GM20431 (cell line): Measurements from ENCODE around the gene GPR148.

Experiments
- in situ Hi-C: fragments of 300-500 bp; cut with MseI, MboI; formaldehyde crosslinking; loops from one replicate; pipeline ENCODE4 v1.15.0; 2020; ENCODE audit warnings: low sequenced_read_pairs; ENCODE audit not compliant: unreplicated experiment

The GPR148 gene

GRCh38 chr2:130767408-130767775 lies 38.5 kb downstream of the GPR148 start:
- in situ Hi-C loops: no loop called here

- in situ Hi-C loops: no loop called here
Measured at GRCh38 chr2:130768191-130768855, 39.5 kb downstream of the GPR148 start.

- in situ Hi-C loops: no loop called here
Measured at GRCh38 chr2:130769343-130769907, 40.6 kb downstream of the GPR148 start.

- in situ Hi-C loops: no loop called here
Measured at GRCh38 chr2:130776550-130776949, 47.7 kb downstream of the GPR148 start.

GRCh38 chr2:130778781-130779180 lies 49.9 kb downstream of the GPR148 start:
- in situ Hi-C loops: no loop called here
